Kidney (tissue), 14 donors: ENCODE data around the gene PLEKHH3. TPM values are rescaled to one million over a fixed set of nuclear protein-coding genes. Genes with fewer than 3 reads are reported as not detected.

ENCODE experiments used
- DNase-seq, 5 donors: peaks; one replicate each; pipeline ENCODE4 v3.0.0-alpha.2; 2013 to 2020
- FAIRE-seq: peaks from 2 replicates; lab custom pipeline; 2012; peaks lifted over from hg19 to GRCh38; lab: Jason Lieb, UNC
- H3K27ac ChIP-seq, 2 donors: one replicate each; pipeline ENCODE4 v1.7.0; 2013; ENCODE audit warnings: low read depth in 2 of 2, low read length in 2 of 2, inconsistent platforms in 1 of 2
- H3K27me3 ChIP-seq: one replicate; pipeline ENCODE4 v1.7.1; 2013; ENCODE audit warnings: low read length, inconsistent platforms; ENCODE audit not compliant: control insufficient read depth, insufficient read depth
- H3K36me3 ChIP-seq, 3 donors: one replicate each; pipeline versions ENCODE4 v1.7.0 to v1.7.1; 2013; ENCODE audit warnings: low read length in 3 of 3, control low read depth in 1 of 3, inconsistent platforms in 1 of 3; ENCODE audit not compliant: insufficient read depth in 3 of 3, control insufficient read depth in 2 of 3
- H3K4me1 ChIP-seq, 3 donors: one replicate each; pipeline versions ENCODE4 v1.7.0 to v1.7.1; 2013; ENCODE audit warnings: low read length in 3 of 3, inconsistent platforms in 1 of 3, low read depth in 1 of 3; ENCODE audit not compliant: control insufficient read depth in 2 of 3, insufficient read depth in 2 of 3
- H3K4me3 ChIP-seq, 3 donors: one replicate each; pipeline versions ENCODE4 v1.7.0 to v1.8.1; 2013; ENCODE audit warnings: low read length in 3 of 3, control low read depth in 1 of 3, inconsistent platforms in 1 of 3
- H3K9ac ChIP-seq, 3 donors: one replicate each; pipeline versions ENCODE4 v1.7.0 to v1.7.1; 2013; ENCODE audit warnings: low read length in 3 of 3, control low read depth in 1 of 3, inconsistent platforms in 1 of 3
- H3K9me3 ChIP-seq, 3 donors: one replicate each; pipeline versions ENCODE4 v1.7.0 to v1.7.1; 2013; ENCODE audit warnings: low read length in 3 of 3, control low read depth in 1 of 3, inconsistent platforms in 1 of 3; ENCODE audit not compliant: control insufficient read depth in 2 of 3, insufficient read depth in 1 of 3
- intact Hi-C: fragments of 100-400 bp; cut with DNase I; formaldehyde crosslinking; loops from one replicate; pipeline ENCODE4 v1.11.1; 2022
- polyA plus RNA-seq: library from polyadenylated mRNA; stranded (reverse); fragments of 350-450 nt; fragmentation: Illumina TruSeq; extraction: RNeasy Lipid Tissue Mini Kit (QIAGEN cat#74804); gene quantifications from one replicate; pipeline ENCODE4 v1.2.3, GENCODE V29; 2014; ENCODE audit warnings: low read depth, low replicate concordance; ENCODE audit not compliant: insufficient read depth
- total RNA-seq: library from RNA; stranded (reverse); fragmentation: NEBNext Ultra II Directional; extraction: Animal tissue kit (Norgen Biotek cat#: 25700); gene quantifications from one replicate; pipeline ENCODE4 v1.2.1, GENCODE V29; 2021
- TF ChIP-seq, protein P1 (sequence below): IDR thresholded peaks from 3 replicates; pipeline ENCODE4 v1.5.1; 2012; ENCODE audit warnings: mild to moderate bottlenecking, moderate library complexity, borderline replicate concordance; ENCODE audit not compliant: insufficient read depth; ENCODE audit errors: extremely low read depth
- donor health status: control.
- donor health status: control.
- donor health status: control.
- donor health status: control.
- donor health status: control.
- donor health status: DM: yes; HTN: yes; CAD: no.
- donor health status: Normal renal cell carcinoma (clear cell type).

PLEKHH3 gene
- total and polyA plus RNA-seq, 2 donors from 2014 or later: 21.2 to 23.2 TPM

DNA sequence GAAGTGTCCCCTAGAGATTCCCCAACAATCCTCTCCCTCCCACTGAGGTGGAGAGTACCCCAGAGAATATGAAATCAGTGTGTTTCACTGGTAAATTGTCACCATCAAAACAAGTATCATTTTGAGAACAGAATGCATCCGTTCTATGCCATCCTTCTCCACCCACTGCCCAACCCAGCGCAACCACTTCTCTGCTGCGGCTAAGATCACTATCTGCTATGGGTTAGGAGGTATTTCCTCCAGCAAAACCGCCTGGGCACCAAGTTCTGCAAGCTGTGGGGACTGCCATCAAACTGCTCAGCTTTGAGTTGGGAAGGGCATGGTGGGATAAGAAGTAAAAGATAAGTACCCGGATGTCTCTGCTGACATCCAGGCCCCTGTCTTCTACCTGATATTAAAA lies 29.9 kb upstream of the PLEKHH3 start:
- FAIRE-seq (no peak), DNase-seq (no peak)
- H3K4me3 ChIP-seq: no peak overlapping the region
- TF ChIP-seq, protein P1, sequence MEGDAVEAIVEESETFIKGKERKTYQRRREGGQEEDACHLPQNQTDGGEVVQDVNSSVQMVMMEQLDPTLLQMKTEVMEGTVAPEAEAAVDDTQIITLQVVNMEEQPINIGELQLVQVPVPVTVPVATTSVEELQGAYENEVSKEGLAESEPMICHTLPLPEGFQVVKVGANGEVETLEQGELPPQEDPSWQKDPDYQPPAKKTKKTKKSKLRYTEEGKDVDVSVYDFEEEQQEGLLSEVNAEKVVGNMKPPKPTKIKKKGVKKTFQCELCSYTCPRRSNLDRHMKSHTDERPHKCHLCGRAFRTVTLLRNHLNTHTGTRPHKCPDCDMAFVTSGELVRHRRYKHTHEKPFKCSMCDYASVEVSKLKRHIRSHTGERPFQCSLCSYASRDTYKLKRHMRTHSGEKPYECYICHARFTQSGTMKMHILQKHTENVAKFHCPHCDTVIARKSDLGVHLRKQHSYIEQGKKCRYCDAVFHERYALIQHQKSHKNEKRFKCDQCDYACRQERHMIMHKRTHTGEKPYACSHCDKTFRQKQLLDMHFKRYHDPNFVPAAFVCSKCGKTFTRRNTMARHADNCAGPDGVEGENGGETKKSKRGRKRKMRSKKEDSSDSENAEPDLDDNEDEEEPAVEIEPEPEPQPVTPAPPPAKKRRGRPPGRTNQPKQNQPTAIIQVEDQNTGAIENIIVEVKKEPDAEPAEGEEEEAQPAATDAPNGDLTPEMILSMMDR: no peak
- intact Hi-C loops: no loop called here
- H3K9me3 ChIP-seq: no peaks in the 10 kb centered on the region
- H3K9ac ChIP-seq: no peak overlapping the region
- no peaks in the 10 kb centered on the region for H3K27me3 ChIP-seq
- H3K27ac ChIP-seq: no peak overlapping the region
- peaks cover 10 to 84% (median 52%) of the 10 kb centered on the region in 3 donors for H3K36me3 ChIP-seq
- no peaks in the 10 kb centered on the region for H3K4me1 ChIP-seq

DNA sequence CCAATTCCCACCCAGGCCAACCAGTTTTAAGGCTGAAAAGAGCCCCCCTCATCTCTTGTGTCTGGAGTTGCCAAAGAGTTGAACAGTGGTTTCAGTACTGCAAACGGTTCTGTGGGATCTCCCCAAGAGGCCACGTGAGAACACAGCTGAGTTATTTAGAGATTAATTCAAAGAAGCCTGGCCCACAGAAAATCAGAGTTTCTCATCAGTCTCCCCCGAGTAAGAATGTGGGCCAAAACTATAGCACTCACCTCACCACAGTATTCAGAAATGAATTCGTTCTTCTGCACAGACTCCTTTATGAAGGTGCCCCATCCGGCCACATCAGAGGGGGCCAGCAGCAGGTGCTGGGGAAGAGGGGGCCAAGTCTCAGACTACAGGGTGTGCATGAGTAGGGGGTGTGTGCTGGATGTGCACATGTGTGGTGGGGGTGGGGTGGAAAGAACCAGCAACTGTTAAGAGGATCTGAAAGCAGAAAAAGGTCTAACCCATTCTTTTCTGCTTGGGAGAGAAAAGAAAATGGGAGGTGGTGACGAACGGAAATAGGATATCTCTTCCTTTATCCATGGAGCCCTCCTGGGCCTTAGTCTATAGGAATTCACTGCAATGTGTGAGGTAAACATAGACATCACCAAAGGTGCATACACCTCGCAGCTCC lies 28.2 kb upstream of the PLEKHH3 start:
- intact Hi-C loops: no loop called here
- DNase-seq: no peak
- Histone ChIP-seq H3K27me3 (no peaks in the 10 kb centered on the region), H3K4me1 (no peaks in the 10 kb centered on the region), H3K9ac (no peak overlapping the region), H3K36me3 (peaks cover 8 to 85% (median 54%) of the 10 kb centered on the region in 3 donors), H3K9me3 (no peaks in the 10 kb centered on the region), H3K4me3 (no peak overlapping the region), H3K27ac (no peak overlapping the region)
- no peak for FAIRE-seq
- TF ChIP-seq, protein P1: no peak

DNA sequence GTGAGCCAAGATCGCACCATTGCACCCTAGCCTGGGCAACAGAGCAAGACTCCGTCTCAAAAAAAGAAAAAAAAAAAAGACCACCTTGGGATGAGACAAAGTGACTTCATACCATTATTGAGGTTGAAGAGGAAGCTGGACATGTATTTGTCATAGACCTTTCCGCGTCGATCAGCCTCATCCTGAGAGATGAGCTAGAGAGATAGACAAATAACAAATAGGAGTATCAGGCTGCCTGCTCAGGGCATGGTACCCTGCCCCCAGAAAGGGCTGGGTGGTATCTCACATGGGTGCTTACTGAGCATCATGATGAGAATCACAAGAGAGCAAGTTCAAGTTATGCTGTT lies 27.7 kb upstream of the PLEKHH3 start:
- TF ChIP-seq, protein P1: no peak
- H3K4me1 ChIP-seq: no peaks in the 10 kb centered on the region
- no peaks in the 10 kb centered on the region for H3K9me3 ChIP-seq
- intact Hi-C loops: no loop called here
- H3K4me3 ChIP-seq: no peak overlapping the region
- H3K27me3 ChIP-seq: no peaks in the 10 kb centered on the region
- no peak for DNase-seq
- H3K27ac ChIP-seq: no peak overlapping the region
- H3K9ac ChIP-seq: no peak overlapping the region
- H3K36me3 ChIP-seq: peaks cover 8 to 80% (median 50%) of the 10 kb centered on the region in 3 donors
- FAIRE-seq: no peak

DNA sequence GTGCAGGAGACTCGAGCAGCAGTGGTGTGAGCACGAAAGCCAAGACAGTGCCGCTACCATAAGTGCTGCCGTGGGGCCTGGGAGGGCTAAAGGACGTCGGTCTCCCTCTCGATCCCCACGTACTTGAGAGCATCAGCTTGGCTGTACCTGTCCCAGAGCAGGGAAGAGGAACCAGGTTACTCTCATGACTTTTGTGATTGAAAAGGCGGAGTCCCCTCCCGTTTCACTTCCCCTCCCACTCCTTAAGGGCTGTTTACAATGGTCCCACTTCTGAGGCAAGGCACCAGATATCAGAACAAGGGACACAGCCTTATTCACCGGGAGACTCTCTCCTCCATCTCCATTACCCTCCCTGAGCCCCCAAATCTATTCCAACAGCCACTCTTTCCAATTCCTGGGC lies 25.7 kb upstream of the PLEKHH3 start:
- H3K4me1 ChIP-seq: no peaks in the 10 kb centered on the region
- H3K9ac ChIP-seq: no peak overlapping the region
- no peak for DNase-seq
- H3K27me3 ChIP-seq: no peaks in the 10 kb centered on the region
- H3K9me3 ChIP-seq: no peaks in the 10 kb centered on the region
- H3K27ac ChIP-seq: no peak overlapping the region
- intact Hi-C loops: no loop called here
- peaks cover 8 to 68% (median 40%) of the 10 kb centered on the region in 3 donors for H3K36me3 ChIP-seq
- no peak for FAIRE-seq
- TF ChIP-seq, protein P1: no peak
- no peak overlapping the region for H3K4me3 ChIP-seq
